ENCODE results near the gene TAS2R41.
"Not testable (repeated sequence)": the region's sequence is repeated elsewhere in the genome, so short reads cannot be mapped to it uniquely, and the experiment has no call there.

TAS2R41 gene

DNA sequence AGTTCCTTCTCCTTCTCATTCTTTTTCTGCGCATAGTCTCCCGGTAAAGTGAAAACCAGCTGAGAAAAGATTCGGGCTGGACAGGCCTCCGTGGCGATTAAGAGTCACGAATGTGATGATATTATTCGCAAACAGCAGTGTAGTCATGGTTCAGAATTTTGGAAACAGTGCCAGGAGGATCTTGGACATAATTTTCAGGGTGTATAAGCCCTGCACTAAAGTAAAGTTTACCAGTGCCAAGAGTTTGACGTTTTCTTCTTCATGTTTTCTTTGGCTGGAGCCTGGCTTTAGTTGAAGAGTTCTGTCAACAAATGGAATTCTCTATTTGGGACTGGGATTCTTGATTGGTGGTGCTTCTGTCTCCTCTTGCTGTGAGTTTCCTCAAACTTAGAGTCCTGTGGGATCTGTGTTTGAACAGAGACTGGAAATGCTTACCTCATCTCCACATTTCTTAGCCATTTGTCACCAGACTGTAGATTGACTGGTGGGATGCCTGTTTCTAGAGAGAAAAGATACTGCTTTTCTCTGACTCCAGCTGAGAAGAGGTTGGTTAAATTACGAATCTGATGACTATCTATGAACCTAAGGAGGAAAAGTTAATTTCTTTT lies 44.7 kb downstream of the TAS2R41 start:
- DNase-seq, result not testable (repeated sequence)

Data from midbrain (tissue), 1 donor.